Rectal smooth muscle tissue (tissue), 1 donor: ENCODE results near the gene CLDN4.
"Not testable (repeated sequence)": the region's sequence is repeated elsewhere in the genome, so short reads cannot be mapped to it uniquely, and the experiment has no call there.

Experiments used
- H3K27ac ChIP-seq: one replicate; pipeline ENCODE4 v1.7.0; 2013; ENCODE audit warnings: low read depth, low read length, inconsistent platforms
- H3K27me3 ChIP-seq: one replicate; pipeline ENCODE4 v1.7.0; 2013; ENCODE audit warnings: low read length; ENCODE audit not compliant: control insufficient read depth, insufficient read depth
- H3K36me3 ChIP-seq: one replicate; pipeline ENCODE4 v1.7.0; 2013; ENCODE audit warnings: low read length; ENCODE audit not compliant: control insufficient read depth, insufficient read depth
- H3K4me1 ChIP-seq: one replicate; pipeline ENCODE4 v1.7.0; 2013; ENCODE audit warnings: low read length; ENCODE audit not compliant: control insufficient read depth, insufficient read depth
- H3K4me3 ChIP-seq: one replicate; pipeline ENCODE4 v1.7.0; 2013; ENCODE audit warnings: low read length
- H3K9ac ChIP-seq: one replicate; pipeline ENCODE4 v1.7.0; 2013; ENCODE audit warnings: low read length

Gene CLDN4

GRCh38 chr7:73839743-73840714 is 9.2 kb downstream of the CLDN4 start:
- no peak overlapping the region for H3K9ac ChIP-seq
- no peaks in the 10 kb centered on the region for H3K27me3 ChIP-seq
- H3K36me3 ChIP-seq: no peaks in the 10 kb centered on the region
- no peaks in the 10 kb centered on the region for H3K4me1 ChIP-seq
- no peak overlapping the region for H3K27ac ChIP-seq
- H3K4me3 ChIP-seq: no peak overlapping the region

DNA sequence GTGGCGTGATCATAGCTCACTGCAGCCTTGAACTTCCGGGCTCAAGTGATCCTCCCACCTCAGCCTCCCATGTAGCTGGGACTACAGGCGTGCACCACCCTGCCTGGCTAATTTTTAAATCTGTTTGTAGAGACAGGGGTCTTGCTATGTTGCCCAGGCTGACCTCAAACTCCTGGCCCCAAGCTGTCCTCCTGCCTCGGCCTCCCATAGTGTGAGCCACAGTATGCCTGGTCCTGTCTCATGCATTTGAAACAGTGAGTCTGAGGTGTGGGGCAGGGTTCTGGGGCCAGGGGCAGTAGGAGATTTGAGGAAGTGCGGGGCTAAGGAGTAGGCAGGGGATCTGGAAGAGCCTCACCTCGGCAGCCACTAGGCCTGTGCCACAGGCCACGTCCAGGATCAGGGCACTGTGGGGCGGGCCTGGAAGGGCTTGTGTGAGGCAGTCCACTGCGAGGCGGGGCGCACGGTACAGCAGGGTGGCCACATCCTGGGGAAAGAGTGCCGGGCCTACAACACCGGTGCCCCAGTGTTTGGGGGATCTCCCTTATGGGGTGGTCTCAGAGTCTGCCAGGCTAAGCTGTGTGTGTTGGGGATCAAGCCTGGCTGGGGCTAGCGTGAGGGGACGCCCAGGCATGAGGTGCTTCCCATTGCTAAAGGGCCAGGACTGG is 10.1 kb downstream of the CLDN4 start:
- Histone ChIP-seq H3K36me3 (no peaks in the 10 kb centered on the region), H3K4me3 (no peak overlapping the region), H3K27me3 (no peaks in the 10 kb centered on the region), H3K9ac (no peak overlapping the region), H3K4me1 (no peaks in the 10 kb centered on the region), H3K27ac (no peak overlapping the region)

DNA sequence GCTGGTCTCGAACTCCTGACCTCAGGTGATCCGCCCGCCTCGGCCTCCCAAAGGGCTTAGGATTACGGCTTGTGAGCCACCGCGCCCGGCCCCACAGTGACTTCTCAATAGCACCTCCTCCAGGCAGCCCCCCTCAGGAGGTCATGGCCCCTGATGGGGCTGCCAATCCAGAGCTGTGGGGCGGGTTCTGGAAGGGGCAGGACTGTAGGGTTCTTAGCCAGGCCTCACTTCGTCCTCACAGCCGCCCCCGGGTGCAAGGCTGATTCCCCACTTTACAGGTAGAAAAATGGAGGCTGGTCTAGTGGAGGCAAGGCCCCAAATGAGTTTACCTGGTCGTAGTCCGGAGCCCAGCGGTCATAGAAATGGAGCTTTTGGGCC is 10.9 kb downstream of the CLDN4 start:
- H3K4me3 ChIP-seq: peak overlapping the region; percentile 80
- no peaks in the 10 kb centered on the region for H3K27me3 ChIP-seq
- no peaks in the 10 kb centered on the region for H3K4me1 ChIP-seq
- no peaks in the 10 kb centered on the region for H3K36me3 ChIP-seq
- H3K27ac ChIP-seq: peak overlapping the region; percentile 79
- peak overlapping the region; percentile 56 for H3K9ac ChIP-seq

- H3K4me1 ChIP-seq: no peaks in the 10 kb centered on the region
- H3K4me3 ChIP-seq: peak within 1 kb of the TSS; percentile 87
- peak within 1 kb of the TSS; percentile 62 for H3K9ac ChIP-seq
- no peaks in the 10 kb centered on the region for H3K27me3 ChIP-seq
- no peaks in the 10 kb centered on the region for H3K36me3 ChIP-seq
- H3K27ac ChIP-seq: peak within 1 kb of the TSS; percentile 79
These were observed 11.5 kb downstream of the CLDN4 start, which contains the start of gene METTL27 for GRCh38 chr7:73842067-73842976. Gene METTL27 (minus strand): TSS chr7:73842516. CDS start chr7:73842140, 376 bp downstream.

GRCh38 chr7:73844131-73844547 is 13.3 kb downstream of the CLDN4 start:
- H3K9ac ChIP-seq: no peak overlapping the region
- H3K27me3 ChIP-seq: no peaks in the 10 kb centered on the region
- H3K27ac ChIP-seq: no peak overlapping the region
- no peak overlapping the region for H3K4me3 ChIP-seq
- peaks cover 2% of the 10 kb centered on the region for H3K4me1 ChIP-seq
- H3K36me3 ChIP-seq: no peaks in the 10 kb centered on the region

DNA sequence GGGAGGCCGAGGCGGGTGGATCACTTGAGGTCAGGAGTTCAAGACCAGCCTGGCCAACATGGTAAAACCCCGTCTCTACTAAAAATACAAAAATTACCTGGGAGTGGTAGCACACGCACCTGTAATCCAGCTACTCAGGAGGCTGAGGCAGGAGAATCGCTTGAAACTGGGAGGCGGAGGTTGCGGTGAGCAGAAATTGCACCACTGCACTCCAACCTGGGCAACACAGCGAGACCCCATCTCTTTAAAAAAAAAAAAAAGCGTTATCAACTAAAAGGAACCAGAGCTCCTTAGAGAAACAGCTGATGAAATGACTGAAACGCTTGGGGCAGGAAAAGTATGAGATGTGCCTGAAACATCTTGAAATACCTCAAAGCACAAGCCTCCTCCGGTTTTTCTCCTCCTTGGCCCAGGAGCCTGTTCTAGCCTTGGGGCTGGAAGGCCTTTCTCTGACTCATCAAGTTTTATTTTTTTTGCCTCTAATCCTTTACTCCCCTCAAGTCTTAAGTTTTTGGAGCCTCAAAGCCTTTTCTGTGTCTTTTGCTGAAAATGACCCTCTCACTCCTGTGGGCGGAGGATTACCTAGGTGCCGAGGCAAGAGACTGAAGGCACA is 14.2 kb downstream of the CLDN4 start:
- H3K27me3 ChIP-seq: no peaks in the 10 kb centered on the region
- H3K9ac ChIP-seq: no peak overlapping the region
- H3K36me3 ChIP-seq: no peaks in the 10 kb centered on the region
- peak overlapping the region; percentile 84 for H3K27ac ChIP-seq
- no peak overlapping the region for H3K4me3 ChIP-seq
- peaks cover 6% of the 10 kb centered on the region for H3K4me1 ChIP-seq

GRCh38 chr7:73845701-73846195 is 15.0 kb downstream of the CLDN4 start:
- H3K4me1 ChIP-seq, H3K4me3 ChIP-seq, H3K9ac ChIP-seq, H3K27me3 ChIP-seq, H3K36me3 ChIP-seq: not testable (repeated sequence)
- peak overlapping the region; percentile 84 for H3K27ac ChIP-seq

DNA sequence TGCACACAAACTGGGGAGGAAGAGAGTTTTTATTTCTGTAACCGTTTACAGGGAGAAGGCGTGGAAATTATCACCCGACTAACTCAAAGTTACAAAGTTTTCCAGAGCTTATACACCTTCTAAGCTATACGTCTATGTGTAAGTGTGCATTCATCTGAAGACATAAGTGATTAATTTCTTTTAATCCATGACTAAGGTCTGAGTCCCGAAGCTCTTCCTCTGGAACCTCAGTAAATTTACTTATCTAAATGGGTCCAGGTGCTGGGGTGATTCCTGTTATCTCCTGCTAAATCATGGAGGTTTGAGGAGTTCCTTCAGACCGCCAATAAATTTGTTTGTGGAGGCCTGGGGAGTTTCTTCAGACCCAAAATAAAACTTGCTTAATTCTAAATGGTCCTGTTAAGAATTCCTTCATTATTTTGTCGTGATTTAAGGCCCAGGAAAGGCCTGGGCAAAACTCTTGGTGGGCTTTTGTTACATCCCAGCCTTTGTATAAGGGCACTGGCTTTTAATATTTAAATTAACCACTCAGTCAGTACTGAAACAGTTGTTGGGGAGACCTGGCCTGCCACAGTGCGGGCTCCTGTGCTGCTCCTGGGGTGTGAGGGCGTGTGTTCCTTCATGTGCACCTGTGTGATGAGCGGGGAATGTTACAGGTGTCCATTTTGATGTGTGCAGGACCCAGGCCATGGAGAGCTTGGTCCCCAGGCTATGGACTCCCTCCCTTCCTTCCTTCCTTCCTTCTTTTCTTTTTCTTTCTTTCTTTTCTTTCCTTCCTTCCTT is 17.3 kb downstream of the CLDN4 start:
- peaks cover 12% of the 10 kb centered on the region for H3K4me1 ChIP-seq
- no peaks in the 10 kb centered on the region for H3K36me3 ChIP-seq
- H3K9ac ChIP-seq: no peak overlapping the region
- H3K27ac ChIP-seq: no peak overlapping the region
- no peak overlapping the region for H3K4me3 ChIP-seq
- no peaks in the 10 kb centered on the region for H3K27me3 ChIP-seq

- no peaks in the 10 kb centered on the region for H3K27me3 ChIP-seq
- H3K4me3 ChIP-seq: no peak overlapping the region
- peaks cover 12% of the 10 kb centered on the region for H3K4me1 ChIP-seq
- H3K27ac ChIP-seq: peak overlapping the region; percentile 4
- no peak overlapping the region for H3K9ac ChIP-seq
- no peaks in the 10 kb centered on the region for H3K36me3 ChIP-seq
These were observed 20.0 kb downstream of the CLDN4 start for GRCh38 chr7:73850781-73851207.

DNA sequence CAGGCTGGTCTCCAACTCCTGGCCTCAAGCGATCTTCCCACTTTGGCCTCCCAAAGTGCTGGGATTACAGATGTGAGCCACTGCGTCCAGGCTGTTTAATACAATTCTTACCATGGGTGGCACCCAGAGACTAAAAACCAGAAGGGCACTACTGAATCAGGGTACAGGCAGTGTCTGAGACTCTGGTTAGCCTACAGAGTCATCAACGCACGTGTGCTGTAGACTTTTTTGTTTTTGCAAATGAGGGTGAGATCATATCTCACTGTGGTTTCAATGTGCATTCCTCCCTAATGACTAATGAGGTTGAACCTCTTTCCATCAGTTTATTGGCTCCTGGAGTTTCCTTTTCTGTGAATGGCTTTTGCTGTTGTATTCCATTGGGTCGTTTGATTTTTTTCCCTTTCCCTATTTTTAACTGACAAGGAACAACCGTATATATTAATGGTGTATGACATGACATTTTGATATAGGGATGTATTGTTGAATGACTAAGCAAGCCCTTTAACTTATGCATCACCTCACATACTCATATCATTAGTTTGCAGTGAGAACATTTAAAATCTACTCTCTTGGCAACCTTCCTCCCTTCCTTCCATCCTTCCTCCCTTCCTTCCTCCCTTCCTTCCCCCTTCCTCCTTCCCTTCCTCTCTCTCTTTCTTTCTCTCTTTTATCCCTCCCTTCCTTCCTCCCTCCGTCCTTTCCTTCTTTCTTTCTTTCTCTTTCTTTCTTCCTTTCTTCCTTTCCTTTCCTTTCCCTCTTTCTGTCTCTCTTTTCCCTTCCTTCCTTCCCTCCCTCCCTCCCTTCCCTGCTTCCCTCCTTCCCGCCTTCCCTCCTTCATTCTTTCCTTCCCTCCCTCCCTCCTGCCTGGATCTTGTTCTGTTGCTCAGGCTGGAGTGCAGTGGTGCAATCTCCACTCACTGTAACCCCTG is 20.9 kb downstream of the CLDN4 start:
- no peaks in the 10 kb centered on the region for H3K27me3 ChIP-seq
- H3K4me3 ChIP-seq: no peak overlapping the region
- H3K36me3 ChIP-seq: no peaks in the 10 kb centered on the region
- H3K9ac ChIP-seq: no peak overlapping the region
- peaks cover 12% of the 10 kb centered on the region for H3K4me1 ChIP-seq
- peak overlapping the region; percentile 4 for H3K27ac ChIP-seq
